ENCODE measurements around the gene IRF2BPL. TPM values are rescaled to one million over a fixed set of nuclear protein-coding genes. Genes with fewer than 3 reads are reported as not detected.

IRF2BPL gene
- total RNA-seq, 1 experiment from 2014 or later: 113 TPM

GRCh38 chr14:76977793-76978720, 50.5 kb downstream of the IRF2BPL start:
- Histone ChIP-seq H3K9me3 (ENCODE audit: low read length) (no peaks in the 10 kb centered on the region), H3K4me2 (ENCODE audit: low read length) (no peak overlapping the region), H3K9me2 (replicated peaks; ENCODE audit: low read length) (no peaks in the 10 kb centered on the region), H3K9ac (ENCODE audit: low read length) (no peak overlapping the region), H2AFZ (ENCODE audit: low read length) (no peak overlapping the region), H3K27ac (ENCODE audit: low read length) (no peak overlapping the region), H3F3A (ENCODE audit: low read length, unreplicated experiment) (no peaks in the 10 kb centered on the region), H3K79me2 (ENCODE audit: low read length) (no peaks in the 10 kb centered on the region), H3K4me3 (ENCODE audit: low read length) (no peak overlapping the region), H3K27me3 (ENCODE audit: low read length) (no peaks in the 10 kb centered on the region), H4K20me1 (ENCODE audit: low read length) (no peaks in the 10 kb centered on the region), H3K36me3 (ENCODE audit: low read depth, low read length) (no peaks in the 10 kb centered on the region), H3K4me1 (ENCODE audit: insufficient read depth, low read length) (no peaks in the 10 kb centered on the region)
- intact Hi-C loops (cut with micrococcal nuclease): no loop called here
- BruUV-seq (replicated peaks): no TSS peak
- TF ChIP-seq EZH2 (IDR thresholded peaks at IDR 0.05; ENCODE audit: low read length, unreplicated experiment) (no peak), EZH2phosphoT487 (IDR thresholded peaks at IDR 0.05; ENCODE audit: borderline replicate concordance, low read length) (no peak)
- ChIA-PET CTCF (interaction anchor here (0.7 kb wide), 2 partner anchors 16 to 73 kb away, joined by 3 to 16 read pairs; no protein-coding TSS in a partner anchor), POLR2A (ENCODE audit: unreplicated experiment) (no interaction called here)
- ATAC-seq (no peak), DNase-seq (no peak)

DNA sequence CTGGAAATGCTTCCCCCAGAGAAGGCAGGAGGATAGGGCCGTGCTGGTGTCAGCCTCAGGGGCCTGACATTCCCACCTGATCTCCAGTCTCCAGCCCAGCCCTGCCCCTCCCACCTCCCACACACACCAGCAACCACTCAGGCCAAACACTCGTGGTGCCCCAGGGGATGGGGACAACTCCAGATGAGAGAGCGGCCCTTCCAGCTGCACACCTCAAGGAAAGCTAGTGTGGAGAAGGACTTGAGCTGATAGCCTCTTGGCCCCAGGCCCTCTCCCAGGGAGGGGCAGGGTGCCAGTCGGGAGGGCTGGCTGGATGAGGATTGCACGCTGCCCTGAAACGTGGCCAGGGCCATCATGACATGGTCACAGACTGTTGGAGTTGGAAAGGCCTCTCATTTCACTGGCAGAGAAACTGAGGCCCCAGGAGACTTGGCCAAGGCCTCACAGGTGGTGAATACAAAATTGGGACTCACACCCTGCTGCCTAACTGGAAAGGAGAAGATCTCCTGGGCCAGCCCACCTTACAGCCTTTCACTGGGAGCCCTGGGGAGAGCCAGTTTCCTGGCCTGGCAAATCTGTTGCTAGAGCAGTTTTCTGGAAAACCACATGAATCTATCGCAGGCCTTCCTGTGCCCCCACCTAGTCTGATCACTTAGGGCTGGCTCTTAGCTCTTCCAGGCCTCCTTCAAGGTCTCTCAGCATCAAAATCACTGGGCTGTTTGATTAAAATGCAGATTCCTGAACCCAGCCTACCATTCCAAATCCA, 52.1 kb downstream of the IRF2BPL start:
- TF ChIP-seq CTCF (conservative IDR thresholded peaks at IDR 0.05; ENCODE audit: low read depth, low read length): no peak
- no peak for TF ChIP-seq EZH2 (IDR thresholded peaks at IDR 0.05; ENCODE audit: low read length, unreplicated experiment)
- TF ChIP-seq EZH2phosphoT487 (IDR thresholded peaks at IDR 0.05; ENCODE audit: borderline replicate concordance, low read length): no peak
- DNase-seq (no peak), ATAC-seq (no peak)
- Histone ChIP-seq H3K4me2 (ENCODE audit: low read length) (no peak overlapping the region), H3K36me3 (ENCODE audit: low read depth, low read length) (no peaks in the 10 kb centered on the region), H3K4me1 (ENCODE audit: insufficient read depth, low read length) (no peaks in the 10 kb centered on the region), H4K20me1 (ENCODE audit: low read length) (no peaks in the 10 kb centered on the region), H3K9ac (ENCODE audit: low read length) (no peak overlapping the region), H3K9me2 (replicated peaks; ENCODE audit: low read length) (no peaks in the 10 kb centered on the region), H3F3A (ENCODE audit: low read length, unreplicated experiment) (no peaks in the 10 kb centered on the region), H3K9me3 (ENCODE audit: low read length) (no peaks in the 10 kb centered on the region), H3K27me3 (ENCODE audit: low read length) (no peaks in the 10 kb centered on the region), H2AFZ (ENCODE audit: low read length) (no peak overlapping the region), H3K79me2 (ENCODE audit: low read length) (no peaks in the 10 kb centered on the region), H3K4me3 (ENCODE audit: low read length) (no peak overlapping the region), H3K27ac (ENCODE audit: low read length) (no peak overlapping the region)
- POLR2A ChIA-PET (ENCODE audit: unreplicated experiment): no interaction called here
- no TSS peak for BruUV-seq (replicated peaks)
- intact Hi-C loops (cut with micrococcal nuclease): no loop called here
- CTCF ChIA-PET: no interaction called here

GRCh38 chr14:76975812-76976211, 52.7 kb downstream of the IRF2BPL start:
- H3K27me3 ChIP-seq (ENCODE audit: low read length): no peaks in the 10 kb centered on the region
- POLR2A ChIA-PET (ENCODE audit: unreplicated experiment): no interaction called here
- no peaks in the 10 kb centered on the region for H3K36me3 ChIP-seq (ENCODE audit: low read depth, low read length)
- DNase-seq (no peak), ATAC-seq (no peak)
- H4K20me1 ChIP-seq (ENCODE audit: low read length): no peaks in the 10 kb centered on the region
- no peak overlapping the region for H3K4me3 ChIP-seq (ENCODE audit: low read length)
- no TSS peak for BruUV-seq (replicated peaks)
- TF ChIP-seq EZH2 (IDR thresholded peaks at IDR 0.05; ENCODE audit: low read length, unreplicated experiment): no peak
- TF ChIP-seq EZH2phosphoT487 (IDR thresholded peaks at IDR 0.05; ENCODE audit: borderline replicate concordance, low read length): no peak
- TF ChIP-seq CTCF (conservative IDR thresholded peaks at IDR 0.05; ENCODE audit: low read depth, low read length): no peak
- H2AFZ ChIP-seq (ENCODE audit: low read length): no peak overlapping the region
- H3K79me2 ChIP-seq (ENCODE audit: low read length): no peaks in the 10 kb centered on the region
- no peak overlapping the region for H3K4me2 ChIP-seq (ENCODE audit: low read length)
- intact Hi-C loops (cut with micrococcal nuclease): no loop called here
- H3K9me2 ChIP-seq (replicated peaks; ENCODE audit: low read length): no peaks in the 10 kb centered on the region
- no peaks in the 10 kb centered on the region for H3F3A ChIP-seq (ENCODE audit: low read length, unreplicated experiment)
- H3K27ac ChIP-seq (ENCODE audit: low read length): no peak overlapping the region
- no peaks in the 10 kb centered on the region for H3K9me3 ChIP-seq (ENCODE audit: low read length)
- CTCF ChIA-PET: no interaction called here
- no peaks in the 10 kb centered on the region for H3K4me1 ChIP-seq (ENCODE audit: insufficient read depth, low read length)
- H3K9ac ChIP-seq (ENCODE audit: low read length): no peak overlapping the region

All from PC-3 (cell line).